Keratinocyte (primary cell): Measurements from ENCODE around the gene FNDC3B. TPM values are rescaled to one million over a fixed set of nuclear protein-coding genes. Genes with fewer than 3 reads are reported as not detected.

ENCODE experiments used
- DNase-seq: peaks from one replicate; pipeline ENCODE4 v3.0.0-alpha.2; 2011; ENCODE audit warnings: low read depth, missing footprints, low spot score
- FAIRE-seq: peaks from 2 replicates; lab custom pipeline; 2011; peaks lifted over from hg19 to GRCh38; lab: Jason Lieb, UNC
- H2AFZ ChIP-seq: 2 replicates; pipeline ENCODE4 v1.6.0; 2012; ENCODE audit warnings: low read length, control low read depth, inconsistent platforms; ENCODE audit not compliant: control insufficient read depth
- H3K27ac ChIP-seq: 2 replicates; pipeline ENCODE4 v1.5.1; 2011; ENCODE audit warnings: low read length; ENCODE audit not compliant: control insufficient read depth, insufficient read depth
- H3K27me3 ChIP-seq: 3 replicates; pipeline ENCODE4 v1.6.0; 2011; ENCODE audit warnings: low read length; ENCODE audit not compliant: control insufficient read depth, insufficient read depth; ENCODE audit errors: extremely low read depth
- H3K36me3 ChIP-seq, 2 experiments: 2 replicates in 1 of 2; 3 replicates in 1 of 2; pipeline ENCODE4 v1.5.1; 2011; ENCODE audit warnings: low read length in 2 of 2, mild to moderate bottlenecking in 1 of 2; ENCODE audit not compliant: control insufficient read depth in 2 of 2, insufficient read depth in 2 of 2; ENCODE audit errors: extremely low read depth in 1 of 2
- H3K4me1 ChIP-seq: 3 replicates; pipeline ENCODE4 v1.5.1; 2011; ENCODE audit warnings: low read length; ENCODE audit not compliant: control insufficient read depth, insufficient read depth; ENCODE audit errors: extremely low read depth
- H3K4me2 ChIP-seq: 3 replicates; pipeline ENCODE4 v1.6.0; 2011; ENCODE audit warnings: low read depth, low read length; ENCODE audit not compliant: control insufficient read depth, insufficient read depth; ENCODE audit errors: extremely low read depth
- H3K4me3 ChIP-seq, 3 experiments: fragments of 200-600 bp in 1 of 3; sonication (generic) in 1 of 3; 2 replicates in 2 of 3; 3 replicates in 1 of 3; pipeline ENCODE4 v1.5.1; 2011 to 2016; ENCODE audit warnings: low read length in 3 of 3, mild to moderate bottlenecking in 3 of 3, control low read depth in 2 of 3, inconsistent platforms in 1 of 3, low read depth in 1 of 3, mixed read lengths in 1 of 3, mixed run types in 1 of 3, moderate library complexity in 1 of 3; ENCODE audit not compliant: control insufficient read depth in 2 of 3, insufficient read depth in 2 of 3; ENCODE audit errors: extremely low read depth in 1 of 3
- H3K79me2 ChIP-seq: 2 replicates; pipeline ENCODE4 v1.6.0; 2012; ENCODE audit warnings: low read length; ENCODE audit not compliant: control insufficient read depth, insufficient read depth
- H3K9ac ChIP-seq: 3 replicates; pipeline ENCODE4 v1.6.0; 2011; ENCODE audit warnings: low read length; ENCODE audit not compliant: control insufficient read depth, insufficient read depth; ENCODE audit errors: extremely low read depth
- H3K9me1 ChIP-seq: 3 replicates; pipeline ENCODE4 v1.6.0; 2011; ENCODE audit warnings: low read length; ENCODE audit not compliant: control insufficient read depth, insufficient read depth; ENCODE audit errors: extremely low read depth
- H3K9me3 ChIP-seq: 2 replicates; pipeline ENCODE4 v1.5.1; 2012; ENCODE audit warnings: low read depth, low read length; ENCODE audit not compliant: control insufficient read depth
- H4K20me1 ChIP-seq: 3 replicates; pipeline ENCODE4 v1.6.0; 2011; ENCODE audit warnings: low read length; ENCODE audit not compliant: control insufficient read depth, insufficient read depth; ENCODE audit errors: extremely low read depth
- EZH2 ChIP-seq: IDR thresholded peaks from one replicate; pipeline ENCODE4 v1.6.1; 2012; ENCODE audit warnings: inconsistent platforms, mild to moderate bottlenecking, low read length, moderate library complexity
- dilution Hi-C: fragments of 300-500 bp; cut with MboI; formaldehyde crosslinking; loops from one replicate; pipeline ENCODE4 v1.7.0; 2020; ENCODE audit warnings: low sequenced_read_pairs; ENCODE audit not compliant: extremely low pct_ligation_motif_present
- polyA plus RNA-seq, 5 experiments: library from polyadenylated mRNA; depleted of rRNA in 3 of 5; stranded (reverse) in 3 of 5; stranded (forward) in 1 of 5; unstranded in 1 of 5; fragments of >200 nt; gene quantifications; 1 replicate in 1 of 5; 2 replicates in 3 of 5; 3 replicates in 1 of 5; pipeline versions ENCODE4 v1.2.1 to v1.2.3, GENCODE V29; 2011 to 2012; ENCODE audit warnings: missing spikeins in 2 of 5, low read depth in 1 of 5, low replicate concordance in 1 of 5
- TF ChIP-seq, protein P1 (sequence below), 3 experiments: IDR thresholded peaks in 1 of 3; conservative IDR thresholded peaks in 1 of 3; optimal IDR thresholded peaks in 1 of 3; 2 replicates in 2 of 3; 3 replicates in 1 of 3; pipeline versions ENCODE3 to v1.5.1; 2011; ENCODE audit warnings: low read length in 3 of 3, mild to moderate bottlenecking in 3 of 3, moderate library complexity in 2 of 3, control low read depth in 1 of 3, inconsistent platforms in 1 of 3; ENCODE audit not compliant: insufficient read depth in 2 of 3; ENCODE audit errors: extremely low read depth in 1 of 3

FNDC3B gene
- polyA plus RNA-seq, 1 donor (not counting 4 experiments of a cell fraction or from before 2014, with no cell fraction given): 31.4 TPM

DNA sequence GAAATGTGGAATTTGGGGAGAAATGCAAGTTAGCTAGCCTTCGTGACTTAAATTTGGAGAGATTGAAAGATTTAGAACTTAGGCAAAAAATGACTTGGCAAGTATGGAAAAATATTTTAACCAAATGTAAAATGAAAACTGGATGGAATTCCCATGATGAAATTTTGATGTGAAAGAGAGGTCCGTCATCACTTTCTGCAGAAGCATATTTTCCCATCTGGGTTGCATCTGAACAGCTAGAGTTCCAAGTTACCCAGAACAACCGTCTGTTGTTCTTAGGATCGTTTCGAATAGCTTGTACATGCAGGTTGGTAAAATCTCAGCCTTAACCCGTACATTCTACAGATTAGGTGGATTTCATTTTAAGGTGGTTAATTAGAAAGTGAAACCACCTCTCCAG is 272.6 kb downstream of the FNDC3B start:
- H4K20me1 ChIP-seq: peaks cover 4% of the 10 kb centered on the region
- dilution Hi-C loops: no loop called here
- H3K79me2 ChIP-seq: no peaks in the 10 kb centered on the region
- DNase-seq (no peak), FAIRE-seq (no peak)
- no peaks in the 10 kb centered on the region for H3K27me3 ChIP-seq
- no peak overlapping the region for H3K4me2 ChIP-seq
- no peak for TF ChIP-seq EZH2
- TF ChIP-seq, protein P1, sequence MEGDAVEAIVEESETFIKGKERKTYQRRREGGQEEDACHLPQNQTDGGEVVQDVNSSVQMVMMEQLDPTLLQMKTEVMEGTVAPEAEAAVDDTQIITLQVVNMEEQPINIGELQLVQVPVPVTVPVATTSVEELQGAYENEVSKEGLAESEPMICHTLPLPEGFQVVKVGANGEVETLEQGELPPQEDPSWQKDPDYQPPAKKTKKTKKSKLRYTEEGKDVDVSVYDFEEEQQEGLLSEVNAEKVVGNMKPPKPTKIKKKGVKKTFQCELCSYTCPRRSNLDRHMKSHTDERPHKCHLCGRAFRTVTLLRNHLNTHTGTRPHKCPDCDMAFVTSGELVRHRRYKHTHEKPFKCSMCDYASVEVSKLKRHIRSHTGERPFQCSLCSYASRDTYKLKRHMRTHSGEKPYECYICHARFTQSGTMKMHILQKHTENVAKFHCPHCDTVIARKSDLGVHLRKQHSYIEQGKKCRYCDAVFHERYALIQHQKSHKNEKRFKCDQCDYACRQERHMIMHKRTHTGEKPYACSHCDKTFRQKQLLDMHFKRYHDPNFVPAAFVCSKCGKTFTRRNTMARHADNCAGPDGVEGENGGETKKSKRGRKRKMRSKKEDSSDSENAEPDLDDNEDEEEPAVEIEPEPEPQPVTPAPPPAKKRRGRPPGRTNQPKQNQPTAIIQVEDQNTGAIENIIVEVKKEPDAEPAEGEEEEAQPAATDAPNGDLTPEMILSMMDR (optimal IDR thresholded peaks at IDR 0.05 in 1 of 3, IDR thresholded peaks at IDR 0.05 in 1 of 3, conservative IDR thresholded peaks at IDR 0.05 in 1 of 3; ENCODE audit: extremely low read depth in 1 of 3, insufficient read depth in 2 of 3, low read length in 3 of 3): no peak
- no peaks in the 10 kb centered on the region for H3K9me3 ChIP-seq
- peaks cover 30% of the 10 kb centered on the region for H3K4me1 ChIP-seq
- H3K9ac ChIP-seq: no peak overlapping the region
- H3K36me3 ChIP-seq: peaks cover 11 to 28% of the 10 kb centered on the region in 2 experiments
- no peak overlapping the region for H3K4me3 ChIP-seq
- H2AFZ ChIP-seq: no peak overlapping the region
- peaks cover 2% of the 10 kb centered on the region for H3K9me1 ChIP-seq
- H3K27ac ChIP-seq: no peak overlapping the region

DNA sequence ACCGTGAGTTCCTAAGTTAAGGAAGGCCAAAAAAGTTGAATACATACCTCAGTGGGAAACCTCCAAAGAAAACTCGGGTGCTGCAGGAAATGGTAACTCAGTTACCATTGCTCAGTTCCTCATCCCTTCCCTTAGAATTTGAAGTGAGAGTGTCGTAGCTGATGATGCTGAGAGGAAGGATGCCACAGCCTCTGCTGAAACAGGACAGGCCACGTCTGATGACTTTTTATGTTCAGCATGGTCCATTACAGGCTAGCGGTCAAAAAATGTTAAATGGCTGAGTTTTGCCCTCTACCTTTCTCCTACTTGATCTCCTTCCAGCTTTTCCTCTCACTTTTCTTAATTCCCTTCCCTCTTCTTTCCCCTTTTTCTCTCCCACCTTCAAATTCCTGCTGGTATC is 273.3 kb downstream of the FNDC3B start:
- Histone ChIP-seq H3K79me2 (no peaks in the 10 kb centered on the region), H3K9ac (no peak overlapping the region), H3K9me1 (peaks cover 2% of the 10 kb centered on the region), H3K9me3 (no peaks in the 10 kb centered on the region), H3K4me2 (no peak overlapping the region), H3K27me3 (no peaks in the 10 kb centered on the region), H2AFZ (no peak overlapping the region), H3K4me1 (peaks cover 28% of the 10 kb centered on the region), H3K27ac (no peak overlapping the region), H3K36me3 (peaks cover 11 to 28% of the 10 kb centered on the region in 2 experiments), H3K4me3 (no peak overlapping the region), H4K20me1 (peaks cover 4% of the 10 kb centered on the region)
- TF ChIP-seq, protein P1 (optimal IDR thresholded peaks at IDR 0.05 in 1 of 3, IDR thresholded peaks at IDR 0.05 in 1 of 3, conservative IDR thresholded peaks at IDR 0.05 in 1 of 3; ENCODE audit: extremely low read depth in 1 of 3, insufficient read depth in 2 of 3, low read length in 3 of 3): no peak
- TF ChIP-seq EZH2: no peak
- dilution Hi-C loops: no loop called here
- no peak for DNase-seq
- no peak for FAIRE-seq
